Mesothelial cell of epicardium (in vitro differentiated cells): ENCODE measurements around the gene SPACA6. TPM values are rescaled to one million over a fixed set of nuclear protein-coding genes. Genes with fewer than 3 reads are reported as not detected.

Experiments used
- DNase-seq, 2 experiments: peaks; one replicate each; pipeline ENCODE4 v3.0.0; 2021; ENCODE audit warnings: low spot score in 2 of 2; ENCODE audit not compliant: unreplicated experiment in 2 of 2
- H3K27ac Mint-ChIP-seq: 2 replicates; pipeline ENCODE4 v1.8.0; 2021; ENCODE audit warnings: mixed read lengths
- H3K27me3 Mint-ChIP-seq: 2 replicates; pipeline ENCODE4 v1.8.0; 2021; ENCODE audit warnings: low read depth, mixed read lengths
- H3K36me3 Mint-ChIP-seq: 2 replicates; pipeline ENCODE4 v1.8.0; 2021; ENCODE audit warnings: mixed read lengths
- H3K4me1 Mint-ChIP-seq: 2 replicates; pipeline ENCODE4 v1.8.0; 2021; ENCODE audit warnings: mixed read lengths
- H3K4me3 Mint-ChIP-seq: 2 replicates; pipeline ENCODE4 v1.8.0; 2021; ENCODE audit warnings: mild to moderate bottlenecking, moderate library complexity, mixed read lengths
- H3K9me3 Mint-ChIP-seq: 2 replicates; pipeline ENCODE4 v1.8.0; 2021; ENCODE audit warnings: mixed read lengths
- total RNA-seq: library from RNA; stranded (reverse); gene quantifications from 3 replicates; pipeline ENCODE4 v1.2.1, GENCODE V29; 2021
- TF ChIP-seq, protein P1 (sequence below): fragments of 200-600 bp; sonication (generic); IDR thresholded peaks from one replicate; pipeline ENCODE4 v1.5.0; 2021; ENCODE audit warnings: antibody characterized with exemption; ENCODE audit not compliant: unreplicated experiment

SPACA6 gene
- total RNA-seq, 1 donor from 2014 or later: 87.6 TPM

DNA sequence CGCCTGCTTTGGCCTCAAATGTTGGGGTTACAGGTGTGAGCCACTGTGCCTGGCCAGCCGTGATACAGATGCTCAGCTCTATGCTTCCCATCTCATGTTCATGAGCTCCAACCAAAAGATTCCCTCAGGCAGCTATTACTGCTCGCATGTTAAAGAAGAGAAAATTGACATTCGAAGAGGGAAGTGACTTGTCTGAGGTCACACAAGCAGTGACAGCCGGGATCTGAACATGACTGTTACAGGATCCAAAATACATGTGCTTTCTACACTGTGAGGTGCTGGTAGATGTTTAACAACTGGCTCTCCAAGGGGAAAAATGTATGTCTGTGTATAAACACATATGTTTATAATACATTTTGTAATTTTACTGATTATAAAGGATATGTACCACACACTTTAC, 47.2 kb downstream of the SPACA6 start:
- Mint-ChIP-seq H3K4me3 (no peak overlapping the region), H3K36me3 (no peaks in the 10 kb centered on the region), H3K4me1 (no peaks in the 10 kb centered on the region), H3K27ac (no peak overlapping the region), H3K27me3 (no peaks in the 10 kb centered on the region), H3K9me3 (peaks cover 17% of the 10 kb centered on the region)
- TF ChIP-seq, protein P1, sequence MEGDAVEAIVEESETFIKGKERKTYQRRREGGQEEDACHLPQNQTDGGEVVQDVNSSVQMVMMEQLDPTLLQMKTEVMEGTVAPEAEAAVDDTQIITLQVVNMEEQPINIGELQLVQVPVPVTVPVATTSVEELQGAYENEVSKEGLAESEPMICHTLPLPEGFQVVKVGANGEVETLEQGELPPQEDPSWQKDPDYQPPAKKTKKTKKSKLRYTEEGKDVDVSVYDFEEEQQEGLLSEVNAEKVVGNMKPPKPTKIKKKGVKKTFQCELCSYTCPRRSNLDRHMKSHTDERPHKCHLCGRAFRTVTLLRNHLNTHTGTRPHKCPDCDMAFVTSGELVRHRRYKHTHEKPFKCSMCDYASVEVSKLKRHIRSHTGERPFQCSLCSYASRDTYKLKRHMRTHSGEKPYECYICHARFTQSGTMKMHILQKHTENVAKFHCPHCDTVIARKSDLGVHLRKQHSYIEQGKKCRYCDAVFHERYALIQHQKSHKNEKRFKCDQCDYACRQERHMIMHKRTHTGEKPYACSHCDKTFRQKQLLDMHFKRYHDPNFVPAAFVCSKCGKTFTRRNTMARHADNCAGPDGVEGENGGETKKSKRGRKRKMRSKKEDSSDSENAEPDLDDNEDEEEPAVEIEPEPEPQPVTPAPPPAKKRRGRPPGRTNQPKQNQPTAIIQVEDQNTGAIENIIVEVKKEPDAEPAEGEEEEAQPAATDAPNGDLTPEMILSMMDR: no peak
- no peak for DNase-seq

DNA sequence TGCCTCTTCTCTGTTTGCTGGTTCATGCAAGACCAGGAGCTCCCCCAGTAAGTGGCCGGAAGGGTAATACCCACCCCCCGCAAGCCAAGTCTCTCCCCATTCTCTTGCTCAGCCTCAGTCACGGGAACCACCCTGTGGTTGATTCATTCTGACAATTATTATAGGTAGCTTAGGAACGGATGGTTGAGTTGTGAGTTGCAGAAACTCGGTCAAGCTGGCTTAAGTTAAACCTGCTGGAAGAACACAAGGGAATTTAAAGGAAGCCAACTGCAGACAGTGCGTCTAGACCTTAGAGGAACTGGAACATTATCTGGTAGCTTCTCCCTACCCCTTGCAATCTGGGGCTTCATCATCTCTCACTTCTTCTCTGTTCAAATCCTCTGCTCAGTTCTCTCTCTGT, 49.7 kb downstream of the SPACA6 start:
- Mint-ChIP-seq H3K4me1 (no peaks in the 10 kb centered on the region), H3K36me3 (no peaks in the 10 kb centered on the region), H3K27ac (no peak overlapping the region), H3K4me3 (no peak overlapping the region), H3K9me3 (peaks cover 30% of the 10 kb centered on the region), H3K27me3 (no peaks in the 10 kb centered on the region)
- no peak for DNase-seq
- TF ChIP-seq, protein P1: no peak

DNA sequence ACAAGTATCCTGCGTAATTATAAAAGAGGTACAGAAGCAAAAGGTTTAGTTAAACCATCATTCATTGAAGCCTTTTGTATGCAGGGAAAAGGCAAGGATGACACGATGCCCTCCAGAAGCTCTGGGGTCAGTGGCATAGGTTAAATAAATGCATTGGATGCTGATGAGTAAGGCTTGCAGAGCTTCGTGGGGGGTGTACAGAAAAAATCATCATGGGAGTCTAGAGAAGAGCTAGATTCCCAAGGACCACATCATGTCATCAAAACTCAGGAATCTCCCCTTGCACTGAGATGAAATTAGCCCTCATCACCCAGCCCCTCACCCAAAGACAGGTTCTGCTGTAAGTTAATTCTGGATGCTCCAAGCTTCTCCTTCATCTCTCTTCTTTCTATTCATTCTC, 50.3 kb downstream of the SPACA6 start:
- Mint-ChIP-seq H3K27me3 (no peaks in the 10 kb centered on the region), H3K4me1 (no peaks in the 10 kb centered on the region), H3K36me3 (no peaks in the 10 kb centered on the region), H3K27ac (no peak overlapping the region), H3K9me3 (peaks cover 34% of the 10 kb centered on the region), H3K4me3 (no peak overlapping the region)
- no peak for DNase-seq
- TF ChIP-seq, protein P1: no peak

DNA sequence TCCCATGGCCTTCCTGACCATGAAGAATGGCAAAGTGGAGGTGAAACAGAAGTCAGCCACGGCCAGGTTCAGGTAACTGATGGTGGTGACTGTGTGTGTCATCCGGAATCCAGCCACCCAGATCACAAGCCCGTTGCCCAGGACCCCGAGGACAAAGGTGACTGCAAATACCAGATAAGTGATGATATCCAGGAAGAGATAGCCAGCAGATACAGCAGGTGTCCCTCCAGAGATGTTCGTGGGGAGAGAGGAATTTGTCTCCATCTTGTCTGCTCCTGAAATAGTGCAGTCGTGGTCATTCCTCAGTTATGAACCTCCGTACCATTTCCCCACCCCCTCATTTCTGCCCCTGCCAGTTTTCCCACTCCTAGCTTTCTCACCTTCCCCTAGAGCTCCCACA, 53.6 kb downstream of the SPACA6 start:
- H3K4me1 Mint-ChIP-seq: no peaks in the 10 kb centered on the region
- no peak overlapping the region for H3K4me3 Mint-ChIP-seq
- no peaks in the 10 kb centered on the region for H3K27me3 Mint-ChIP-seq
- DNase-seq: no peak
- no peaks in the 10 kb centered on the region for H3K36me3 Mint-ChIP-seq
- no peak overlapping the region for H3K27ac Mint-ChIP-seq
- TF ChIP-seq, protein P1: no peak
- H3K9me3 Mint-ChIP-seq: peaks cover 44% of the 10 kb centered on the region

GRCh38 chr19:51749979-51750378, 56.8 kb downstream of the SPACA6 start:
- TF ChIP-seq, protein P1: no peak
- DNase-seq: no peak
- no peak overlapping the region for H3K4me3 Mint-ChIP-seq
- H3K36me3 Mint-ChIP-seq: no peaks in the 10 kb centered on the region
- no peaks in the 10 kb centered on the region for H3K27me3 Mint-ChIP-seq
- peaks cover 53% of the 10 kb centered on the region for H3K9me3 Mint-ChIP-seq
- H3K4me1 Mint-ChIP-seq: no peaks in the 10 kb centered on the region
- H3K27ac Mint-ChIP-seq: no peak overlapping the region
